ENCODE results near the gene YES1. TPM values are rescaled to one million over a fixed set of nuclear protein-coding genes. Genes with fewer than 3 reads are reported as not detected.

YES1 gene
- total and polyA plus RNA-seq, 2 of the 8 experiments (the other 6 are each of a cell fraction or from before 2014, with no cell fraction given) = 14.8 to 94.3 TPM

GRCh38 chr18:712401-713134, 99.5 kb downstream of the YES1 start, which contains the start of gene ENOSF1 (continued):
- peak; percentile 98 for TF ChIP-seq ATF2 (IDR thresholded peaks at IDR 0.05; ENCODE audit: low read length)
- no peak for TF ChIP-seq EZH2 (IDR thresholded peaks at IDR 0.05; ENCODE audit: low read depth, low read length, severe bottlenecking)
- no peak for TF ChIP-seq SP1 (IDR thresholded peaks at IDR 0.05; ENCODE audit: low read depth, low read length)
- 0 out of 2 replicates have a peak, but pooled peaks have one; percentile 2 for TF ChIP-seq USF2 (IDR thresholded peaks at IDR 0.05; ENCODE audit: low read length)
- TF ChIP-seq BRCA1 (IDR thresholded peaks at IDR 0.05; ENCODE audit: low read depth, low read length) = no peak
- 0 out of 2 replicates have a peak, but pooled peaks have one; percentile 38 for TF ChIP-seq TCF12 (IDR thresholded peaks at IDR 0.05; ENCODE audit: low read depth, low read length)
- TF ChIP-seq POLR2AphosphoS5 (IDR thresholded peaks at IDR 0.05; ENCODE audit: low read depth, low read length) = peak; percentile 88
- no peak for TF ChIP-seq POU5F1 (IDR thresholded peaks at IDR 0.05; ENCODE audit: low read depth, low read length)
- peak; percentile 64 to 78 for TF ChIP-seq RAD21 (IDR thresholded peaks at IDR 0.05 in 1 of 2, conservative IDR thresholded peaks at IDR 0.05 in 1 of 2; ENCODE audit: low read depth in 2 of 2, low read length in 2 of 2)
- peak; percentile 21; the same call in 1 of the 2 replicates for TF ChIP-seq RBBP5 (IDR thresholded peaks at IDR 0.05; ENCODE audit: borderline replicate concordance, low read depth, low read length)
- TF ChIP-seq CREB1 (IDR thresholded peaks at IDR 0.05) = peak; percentile 60
- TF ChIP-seq BCL11A (IDR thresholded peaks at IDR 0.05; ENCODE audit: low read depth in 2 of 2, low read length in 2 of 2) = no peak
- 0 out of 2 replicates have a peak, but pooled peaks have one; percentile 71 for TF ChIP-seq PHF8 (conservative IDR thresholded peaks at IDR 0.05; ENCODE audit: low read depth, low read length)
- TF ChIP-seq HDAC2 (IDR thresholded peaks at IDR 0.05; ENCODE audit: borderline replicate concordance in 1 of 2, low read depth in 2 of 2, low read length in 2 of 2) = peak in 1 of 2 experiments; percentile 57; a peak in 1 of 4 replicates
